ENCODE results near the gene MBNL1. TPM values are rescaled to one million over a fixed set of nuclear protein-coding genes. Genes with fewer than 3 reads are reported as not detected.
"Not testable (repeated sequence)": the region's sequence is repeated elsewhere in the genome, so short reads cannot be mapped to it uniquely, and the experiment has no call there.

Gene MBNL1
- total RNA-seq, 2 experiments from 2014 or later = 446 to 447 TPM

- DNase-seq (no peak), ATAC-seq (ENCODE audit: low read depth) (no peak)
- Mint-ChIP-seq H3K4me1 (peaks cover 41% of the 10 kb centered on the region), H3K9me3 (no peaks in the 10 kb centered on the region), H3K36me3 (peaks cover 52% of the 10 kb centered on the region), H3K27ac (peak overlapping the region; percentile 7), H3K27me3 (no peaks in the 10 kb centered on the region), H3K4me3 (no peak overlapping the region)
- POLR2A ChIA-PET = no interaction called here
Measured at GRCh38 chr3:152357587-152357986, 88.9 kb downstream of the MBNL1 start.

DNA sequence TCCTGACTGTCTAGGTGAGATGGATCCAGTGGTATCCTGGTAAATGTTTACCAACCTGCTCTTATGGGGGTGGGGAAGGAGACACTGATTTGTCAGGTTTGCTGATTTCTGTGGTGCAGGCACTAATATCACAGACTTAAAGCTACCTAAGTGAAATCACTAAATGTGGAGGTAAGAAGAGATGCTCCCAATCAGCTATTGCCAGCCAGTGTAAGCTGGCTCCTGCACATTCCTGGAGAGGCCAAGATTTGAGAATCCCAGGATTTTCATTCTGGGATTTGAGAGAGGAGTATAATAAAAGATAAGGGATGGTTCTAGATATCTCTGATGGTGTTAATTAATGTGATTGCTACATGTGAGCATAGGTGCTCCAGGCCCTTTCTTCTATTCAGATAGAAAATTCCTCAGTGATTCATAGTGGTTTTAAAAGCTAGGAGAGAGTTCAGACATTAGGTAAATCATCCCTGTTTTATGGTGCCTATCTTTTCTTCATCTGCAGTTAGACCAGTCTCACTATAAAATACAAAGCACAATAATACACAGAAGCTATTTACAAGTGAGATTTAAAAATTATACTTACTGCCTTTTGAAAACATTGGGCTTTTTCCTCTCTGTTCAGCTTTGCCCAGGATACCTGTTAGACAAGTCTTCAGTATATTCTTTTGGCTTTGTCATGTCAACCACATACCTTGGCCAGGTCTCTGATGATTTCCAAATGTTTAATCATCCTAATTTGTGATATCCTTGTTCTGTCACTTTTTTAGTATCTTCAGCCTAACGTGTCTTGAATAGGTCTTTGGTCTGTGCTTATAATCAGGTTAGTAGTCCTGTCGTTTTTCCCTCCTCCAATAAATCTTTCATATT lies 90.9 kb downstream of the MBNL1 start:
- peaks cover 35% of the 10 kb centered on the region for H3K4me1 Mint-ChIP-seq
- H3K9me3 Mint-ChIP-seq = no peaks in the 10 kb centered on the region
- POLR2A ChIA-PET = interaction anchor here (0.6 kb wide), 1 partner anchor 13 kb away, joined by 4 read pairs; no protein-coding TSS in a partner anchor
- ATAC-seq (ENCODE audit: low read depth) (no peak), DNase-seq (no peak)
- H3K27me3 Mint-ChIP-seq = no peaks in the 10 kb centered on the region
- H3K4me3 Mint-ChIP-seq = no peak overlapping the region
- peaks cover 47% of the 10 kb centered on the region for H3K36me3 Mint-ChIP-seq
- H3K27ac Mint-ChIP-seq = no peak overlapping the region

DNA sequence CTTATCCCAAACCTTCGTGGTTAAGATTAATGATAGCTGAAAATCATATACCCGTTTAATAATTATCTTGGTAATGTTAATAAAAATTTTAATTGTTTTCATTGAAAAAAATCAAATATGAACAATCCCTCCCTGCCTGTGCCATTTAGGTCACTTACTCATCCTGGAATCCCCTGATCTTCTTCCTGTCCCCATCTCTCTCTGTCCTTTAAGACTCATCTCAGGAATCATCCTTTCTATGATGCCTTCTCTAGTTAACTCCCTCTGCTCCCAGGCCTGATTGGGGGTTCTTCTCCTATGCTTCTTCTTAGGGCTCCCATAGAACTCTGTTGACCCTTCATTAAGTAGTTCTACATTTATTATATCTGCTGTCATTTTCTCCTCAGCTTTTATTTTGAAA lies 91.6 kb downstream of the MBNL1 start:
- Mint-ChIP-seq H3K4me1 (peaks cover 37% of the 10 kb centered on the region), H3K27me3 (no peaks in the 10 kb centered on the region), H3K36me3 (peaks cover 46% of the 10 kb centered on the region), H3K9me3 (no peaks in the 10 kb centered on the region), H3K27ac (peak overlapping the region; percentile 55), H3K4me3 (no peak overlapping the region)
- POLR2A ChIA-PET = interaction anchor here (0.6 kb wide), 1 partner anchor 13 kb away, joined by 4 read pairs; no protein-coding TSS in a partner anchor
- DNase-seq (no peak), ATAC-seq (ENCODE audit: low read depth) (no peak)

GRCh38 chr3:152360966-152361365 lies 92.2 kb downstream of the MBNL1 start:
- H3K4me3 Mint-ChIP-seq = no peak overlapping the region
- H3K27ac Mint-ChIP-seq = peak overlapping the region; percentile 0
- ATAC-seq (ENCODE audit: low read depth) (no peak), DNase-seq (no peak)
- peaks cover 37% of the 10 kb centered on the region for H3K4me1 Mint-ChIP-seq
- peaks cover 44% of the 10 kb centered on the region for H3K36me3 Mint-ChIP-seq
- no peaks in the 10 kb centered on the region for H3K27me3 Mint-ChIP-seq
- POLR2A ChIA-PET = no interaction called here
- H3K9me3 Mint-ChIP-seq = no peaks in the 10 kb centered on the region

DNA sequence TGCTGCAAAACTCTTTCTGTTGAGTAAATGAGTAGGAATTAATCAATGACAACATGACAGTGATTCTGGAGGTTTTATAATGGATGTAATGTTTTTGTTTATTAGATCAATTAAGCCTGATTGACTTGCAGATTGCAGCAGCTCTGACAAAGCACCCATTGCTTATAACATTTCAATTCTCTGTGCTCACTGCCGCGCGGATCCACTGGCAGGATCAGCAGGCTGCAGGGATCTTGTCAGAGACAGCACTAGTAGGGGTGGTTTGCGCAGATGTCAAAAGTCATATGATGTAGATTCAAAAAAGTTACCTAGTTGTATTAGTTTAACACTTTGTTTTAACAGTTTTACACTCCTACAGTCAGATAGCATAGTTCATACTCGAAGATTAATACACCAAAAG lies 93.4 kb downstream of the MBNL1 start:
- peaks cover 35% of the 10 kb centered on the region for H3K4me1 Mint-ChIP-seq
- ATAC-seq (ENCODE audit: low read depth) (no peak), DNase-seq (no peak)
- no peaks in the 10 kb centered on the region for H3K9me3 Mint-ChIP-seq
- H3K27ac Mint-ChIP-seq = no peak overlapping the region
- POLR2A ChIA-PET = no interaction called here
- no peak overlapping the region for H3K4me3 Mint-ChIP-seq
- peaks cover 47% of the 10 kb centered on the region for H3K36me3 Mint-ChIP-seq
- no peaks in the 10 kb centered on the region for H3K27me3 Mint-ChIP-seq

DNA sequence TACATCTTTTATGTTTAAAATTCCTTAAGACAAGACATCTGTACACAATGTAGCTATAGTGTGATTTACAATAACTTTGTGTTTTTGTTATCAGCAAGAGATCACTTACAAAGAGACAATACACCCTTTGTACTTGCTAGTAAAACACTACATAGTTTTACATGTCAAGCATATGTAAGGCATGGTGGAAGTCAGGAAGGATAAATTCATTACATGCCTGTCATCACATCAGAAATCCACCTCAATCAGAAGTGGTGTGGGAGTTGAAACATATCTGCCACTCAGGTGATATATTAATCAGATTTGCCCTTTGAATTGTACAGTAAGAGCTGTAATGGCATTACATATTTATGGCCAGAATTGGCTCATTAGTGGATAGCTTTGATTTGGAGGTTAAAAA lies 95.5 kb downstream of the MBNL1 start:
- Mint-ChIP-seq H3K4me3 (no peak overlapping the region), H3K27ac (no peak overlapping the region), H3K36me3 (peaks cover 56% of the 10 kb centered on the region), H3K27me3 (no peaks in the 10 kb centered on the region), H3K9me3 (peaks cover 1% of the 10 kb centered on the region), H3K4me1 (peaks cover 52% of the 10 kb centered on the region)
- POLR2A ChIA-PET = interaction anchor here (0.6 kb wide), 1 partner anchor 9 kb away, joined by 3 read pairs; no protein-coding TSS in a partner anchor
- DNase-seq (no peak), ATAC-seq (ENCODE audit: low read depth) (no peak)

- Mint-ChIP-seq H3K36me3 (peaks cover 55% of the 10 kb centered on the region), H3K4me3 (no peak overlapping the region), H3K4me1 (peaks cover 52% of the 10 kb centered on the region), H3K27ac (no peak overlapping the region), H3K9me3 (peaks cover 1% of the 10 kb centered on the region), H3K27me3 (no peaks in the 10 kb centered on the region)
- DNase-seq (no peak), ATAC-seq (ENCODE audit: low read depth) (no peak)
- POLR2A ChIA-PET = no interaction called here
Measured at GRCh38 chr3:152365126-152365525, 96.4 kb downstream of the MBNL1 start.

DNA sequence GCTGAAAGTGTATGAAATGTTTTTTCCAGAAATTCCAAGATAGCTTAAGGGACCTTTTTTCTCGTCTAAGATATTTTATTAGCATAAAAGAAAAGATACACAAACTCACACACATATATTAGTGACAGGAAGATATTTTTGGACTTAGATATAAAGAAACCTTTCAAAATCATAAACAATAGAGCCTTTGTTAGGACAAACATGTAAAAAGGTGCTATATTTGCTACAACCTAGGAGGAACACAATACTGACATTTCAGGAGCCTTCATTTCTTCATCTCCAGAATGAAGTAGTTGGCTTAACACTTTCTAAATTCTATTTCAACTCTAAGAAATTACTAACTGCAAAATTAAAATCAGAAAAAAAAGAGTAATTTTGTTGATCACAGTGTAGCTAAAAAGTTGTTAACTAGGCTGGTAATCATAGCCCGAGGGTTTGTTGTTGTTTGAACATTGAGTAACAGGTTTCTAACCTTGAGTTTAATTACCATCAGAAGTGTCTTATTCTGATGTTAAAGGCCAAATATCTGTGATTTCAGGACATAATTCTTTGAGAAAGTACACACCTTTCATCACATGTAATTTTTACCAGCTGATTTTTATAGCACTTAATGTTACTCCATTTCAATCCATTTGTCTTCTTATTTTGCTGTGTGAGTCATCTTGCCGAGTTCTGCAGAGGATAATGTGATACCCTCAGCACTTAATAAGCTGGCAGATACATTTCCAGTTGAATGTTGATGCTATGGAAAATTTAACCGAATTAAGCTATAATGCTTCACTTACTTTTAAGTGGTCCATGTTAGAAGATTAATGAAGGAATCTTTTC lies 97.3 kb downstream of the MBNL1 start:
- Mint-ChIP-seq H3K4me3 (no peak overlapping the region), H3K36me3 (peaks cover 61% of the 10 kb centered on the region), H3K9me3 (peaks cover 1% of the 10 kb centered on the region), H3K27me3 (no peaks in the 10 kb centered on the region), H3K4me1 (peaks cover 58% of the 10 kb centered on the region), H3K27ac (no peak overlapping the region)
- no peak for ATAC-seq (ENCODE audit: low read depth)
- POLR2A ChIA-PET = no interaction called here
- DNase-seq = no peak

DNA sequence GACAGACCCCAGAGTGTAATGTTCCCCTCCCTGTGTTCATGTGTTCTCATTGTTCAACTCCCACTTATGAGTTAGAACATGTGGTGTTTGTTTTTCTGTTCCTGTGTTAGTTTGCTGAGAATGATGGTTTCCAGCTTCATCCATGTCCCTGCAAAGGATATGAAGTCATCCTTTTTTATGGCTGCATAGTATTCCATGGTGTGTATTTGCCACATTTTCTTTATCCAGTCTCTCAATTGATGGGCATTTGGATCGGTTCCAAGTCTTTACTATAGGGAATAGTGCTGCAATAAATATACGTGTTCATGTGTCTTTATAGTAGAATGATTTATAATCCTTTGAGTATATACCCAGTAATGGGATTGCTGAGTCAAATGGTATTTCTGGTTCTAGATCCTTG lies 98.5 kb downstream of the MBNL1 start:
- Mint-ChIP-seq H3K36me3 (peaks cover 64% of the 10 kb centered on the region), H3K27ac (peak overlapping the region; percentile 18), H3K4me1 (peaks cover 56% of the 10 kb centered on the region)
- DNase-seq; H3K4me3 Mint-ChIP-seq; POLR2A ChIA-PET; H3K9me3 Mint-ChIP-seq; H3K27me3 Mint-ChIP-seq; ATAC-seq (ENCODE audit: low read depth): not testable (repeated sequence)

DNA sequence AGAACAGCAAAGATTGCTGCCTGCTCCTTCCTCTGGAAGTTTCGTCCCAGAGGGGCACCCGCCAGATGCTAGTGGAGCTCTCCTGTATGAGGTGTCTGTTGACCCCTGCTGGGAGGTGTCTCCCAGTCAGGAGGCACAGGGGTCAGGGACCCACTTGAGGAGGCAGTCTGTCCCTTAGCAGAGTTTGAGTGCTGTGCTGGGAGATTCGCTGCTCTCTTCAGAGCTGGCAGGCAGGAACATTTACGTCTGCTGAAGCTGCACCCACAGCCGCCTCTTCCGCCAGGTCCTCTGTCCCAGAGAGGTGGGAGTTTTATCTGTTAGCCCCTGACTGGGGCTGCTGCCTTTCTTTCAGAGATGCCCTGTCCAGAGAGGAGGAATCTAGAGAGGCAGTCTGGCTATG lies 103.9 kb downstream of the MBNL1 start:
- H3K4me3 Mint-ChIP-seq; H3K9me3 Mint-ChIP-seq; POLR2A ChIA-PET; ATAC-seq (ENCODE audit: low read depth); DNase-seq; H3K27me3 Mint-ChIP-seq: not testable (repeated sequence)
- peaks cover 57% of the 10 kb centered on the region for H3K4me1 Mint-ChIP-seq
- peaks cover 69% of the 10 kb centered on the region for H3K36me3 Mint-ChIP-seq
- H3K27ac Mint-ChIP-seq = peak overlapping the region; percentile 9

DNA sequence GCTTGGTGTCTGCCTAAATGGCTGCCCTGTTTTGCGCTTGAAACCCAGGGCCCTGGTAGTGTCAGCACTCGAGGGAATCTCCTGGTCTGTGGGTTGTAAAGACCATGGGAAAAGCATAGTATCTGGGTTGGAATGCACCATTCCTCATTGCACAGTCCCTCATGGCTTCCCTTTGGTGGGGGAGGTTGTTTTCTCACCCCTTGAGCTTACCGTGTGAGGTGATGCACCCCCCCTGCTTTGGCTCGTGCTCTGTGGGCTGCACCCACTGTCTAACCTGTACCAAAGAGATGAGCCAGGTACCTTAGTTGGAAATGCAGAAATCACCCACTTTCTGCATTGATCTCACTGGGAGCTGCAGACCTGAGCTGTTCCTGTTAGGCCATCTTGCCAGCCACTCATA lies 104.7 kb downstream of the MBNL1 start:
- H3K4me3 Mint-ChIP-seq = no peak overlapping the region
- DNase-seq (no peak), ATAC-seq (ENCODE audit: low read depth) (no peak)
- H3K36me3 Mint-ChIP-seq = peaks cover 65% of the 10 kb centered on the region
- H3K9me3 Mint-ChIP-seq = no peaks in the 10 kb centered on the region
- H3K27ac Mint-ChIP-seq = no peak overlapping the region
- no peaks in the 10 kb centered on the region for H3K27me3 Mint-ChIP-seq
- POLR2A ChIA-PET = interaction anchor here (0.6 kb wide), 2 partner anchors 10 to 105 kb away, joined by 3 to 5 read pairs; partner anchors contain the start of gene MBNL1
- H3K4me1 Mint-ChIP-seq = peaks cover 53% of the 10 kb centered on the region

DNA sequence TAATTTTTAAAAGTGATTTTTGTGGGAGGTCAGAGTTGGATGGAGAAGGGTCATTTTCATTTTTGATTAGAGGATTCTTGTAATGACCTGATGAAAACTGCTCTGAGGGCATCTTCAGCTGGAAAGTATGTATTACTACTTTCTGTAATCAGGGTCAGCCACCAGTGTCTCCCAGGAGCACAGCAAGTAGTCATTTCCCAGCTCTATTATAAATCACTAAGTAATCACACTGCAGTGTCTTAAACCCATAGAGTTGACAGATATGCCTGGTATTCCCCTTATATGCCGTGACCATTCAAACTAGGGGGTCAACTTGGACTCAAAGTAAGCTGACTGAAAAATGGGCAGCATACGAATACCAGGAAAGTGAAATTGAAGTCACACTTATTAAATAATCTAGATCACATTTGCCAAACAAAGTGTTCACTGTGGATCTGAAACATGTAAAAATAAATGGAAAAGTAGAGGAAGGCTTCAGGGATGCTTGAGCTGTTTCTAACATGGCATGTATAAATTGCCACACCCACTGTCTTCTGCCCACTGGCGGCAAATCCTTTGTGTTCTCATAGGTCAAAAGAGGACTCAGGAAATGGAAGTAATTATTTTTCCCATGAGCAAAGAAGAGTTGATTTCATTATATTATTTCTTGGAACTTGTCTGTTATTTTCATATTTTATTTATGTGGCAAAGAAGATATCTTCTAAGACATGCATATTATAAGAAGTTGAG lies 105.7 kb downstream of the MBNL1 start:
- POLR2A ChIA-PET = interaction anchor here (0.5 kb wide), 1 partner anchor 61 kb away, joined by 5 read pairs; no protein-coding TSS in a partner anchor
- Mint-ChIP-seq H3K4me3 (no peak overlapping the region), H3K27ac (no peak overlapping the region), H3K27me3 (no peaks in the 10 kb centered on the region), H3K36me3 (peaks cover 58% of the 10 kb centered on the region), H3K9me3 (no peaks in the 10 kb centered on the region), H3K4me1 (peaks cover 44% of the 10 kb centered on the region)
- no peak for ATAC-seq (ENCODE audit: low read depth)
- DNase-seq = no peak

- H3K4me3 Mint-ChIP-seq = no peak overlapping the region
- H3K27me3 Mint-ChIP-seq = no peaks in the 10 kb centered on the region
- no peak overlapping the region for H3K27ac Mint-ChIP-seq
- ATAC-seq (ENCODE audit: low read depth) = no peak
- H3K9me3 Mint-ChIP-seq = no peaks in the 10 kb centered on the region
- DNase-seq = no peak
- peaks cover 39% of the 10 kb centered on the region for H3K4me1 Mint-ChIP-seq
- peaks cover 47% of the 10 kb centered on the region for H3K36me3 Mint-ChIP-seq
- POLR2A ChIA-PET = interaction anchor here (0.6 kb wide), 1 partner anchor 114 kb away, joined by 5 read pairs; no protein-coding TSS in a partner anchor
Measured at GRCh38 chr3:152375546-152375945, 106.8 kb downstream of the MBNL1 start.

Data from activated naive CD8-positive, alpha-beta T cell treated with anti-CD3 and anti-CD28 coated beads, Interleukin-2, amount 10 ng/mL, durations not matched to agents 7 days and 5 days (primary cell).